H1 (cell line): Measurements from ENCODE around the gene UMODL1. TPM values are rescaled to one million over a fixed set of nuclear protein-coding genes. Genes with fewer than 3 reads are reported as not detected.

Source experiments
- CTCF ChIA-PET: fragments of 300-600 bp; sonication (Branson Sonifier 250); formaldehyde crosslinking; loops from one replicate; lab custom pipeline; 2021; ENCODE audit not compliant: partially characterized antibody; lab: Charles Lee
- POLR2A ChIA-PET: fragments of 300-600 bp; sonication (Branson Sonifier 250); formaldehyde crosslinking; loops from one replicate; lab custom pipeline; 2021; ENCODE audit warnings: inconsistent platforms; ENCODE audit not compliant: partially characterized antibody; lab: Charles Lee
- DNase-seq, 2 experiments: peaks; one replicate each; pipeline versions ENCODE4 v3.0.0 to v3.0.0-alpha.2; 2010 to 2022; ENCODE audit warnings: low spot score in 2 of 2, low read depth in 1 of 2, mixed read lengths in 1 of 2
- FAIRE-seq: peaks from 2 replicates; lab custom pipeline; 2011; peaks lifted over from hg19 to GRCh38; lab: Jason Lieb, UNC
- H2AFZ ChIP-seq: 2 replicates; pipeline ENCODE4 v1.8.1; 2012; ENCODE audit warnings: low read length, inconsistent platforms
- H2AK5ac ChIP-seq: 2 replicates; pipeline ENCODE4 v1.6.1; 2013; ENCODE audit warnings: low read depth, low read length
- H2BK120ac ChIP-seq: replicated peaks from 2 replicates; pipeline ENCODE3; 2013; ENCODE audit warnings: low read depth, low read length, inconsistent platforms
- H2BK12ac ChIP-seq: 2 replicates; pipeline ENCODE4 v1.6.1; 2013; ENCODE audit warnings: low read depth, low read length
- H2BK15ac ChIP-seq: 2 replicates; pipeline ENCODE4 v1.6.1; 2013; ENCODE audit warnings: low read length
- H2BK20ac ChIP-seq: 2 replicates; pipeline ENCODE4 v1.6.1; 2013; ENCODE audit warnings: low read length
- H2BK5ac ChIP-seq: 2 replicates; pipeline ENCODE4 v1.6.1; 2013; ENCODE audit warnings: low read depth, low read length
- H3K14ac ChIP-seq: 2 replicates; pipeline ENCODE4 v1.6.1; 2013; ENCODE audit warnings: inconsistent platforms; ENCODE audit not compliant: insufficient read length
- H3K18ac ChIP-seq: 2 replicates; pipeline ENCODE4 v1.6.1; 2013; ENCODE audit warnings: low read length; ENCODE audit errors: extremely low read depth
- H3K23ac ChIP-seq: 2 replicates; pipeline ENCODE4 v1.6.1; 2013; ENCODE audit warnings: inconsistent platforms; ENCODE audit not compliant: insufficient read length
- H3K23me2 ChIP-seq: 2 replicates; pipeline ENCODE4 v1.6.1; 2013; ENCODE audit warnings: low read depth, low read length
- H3K27ac ChIP-seq: 2 replicates; pipeline ENCODE4 v1.6.1; 2011; ENCODE audit warnings: low read depth, low read length, inconsistent platforms
- H3K27me3 ChIP-seq, 4 experiments: replicated peaks in 1 of 4; 1 replicate in 1 of 4; 2 replicates in 3 of 4; pipeline versions ENCODE4 v1.6.1 to v1.8.1; 2011 to 2013; ENCODE audit warnings: low read length in 3 of 4, mild to moderate bottlenecking in 3 of 4, inconsistent platforms in 2 of 4, mixed read lengths in 2 of 4, moderate library complexity in 1 of 4; ENCODE audit not compliant: control insufficient read depth in 3 of 4, insufficient read depth in 3 of 4; ENCODE audit errors: extremely low read depth in 1 of 4
- H3K36me3 ChIP-seq, 4 experiments: 2 replicates each; pipeline versions ENCODE4 v1.6.1 to v1.8.1; 2011 to 2013; ENCODE audit warnings: mild to moderate bottlenecking in 4 of 4, low read length in 3 of 4, moderate library complexity in 2 of 4, control low read depth in 1 of 4, inconsistent platforms in 1 of 4; ENCODE audit not compliant: insufficient read depth in 4 of 4, control insufficient read depth in 2 of 4
- H3K4ac ChIP-seq: replicated peaks from 2 replicates; pipeline ENCODE3; 2013; ENCODE audit warnings: low read length, low read depth, mixed read lengths, inconsistent platforms; ENCODE audit not compliant: insufficient read length
- H3K4me1 ChIP-seq, 4 experiments: replicated peaks in 1 of 4; 1 replicate in 1 of 4; 2 replicates in 3 of 4; pipeline versions ENCODE4 v1.6.1 to v1.8.1; 2011 to 2013; ENCODE audit warnings: low read length in 3 of 4, inconsistent platforms in 2 of 4, mixed read lengths in 1 of 4; ENCODE audit not compliant: insufficient read depth in 4 of 4, control insufficient read depth in 3 of 4
- H3K4me2 ChIP-seq, 2 experiments: 2 replicates each; pipeline versions ENCODE4 v1.6.1 to v1.8.1; 2011 to 2013; ENCODE audit warnings: low read depth in 2 of 2, low read length in 2 of 2, control low read depth in 1 of 2, inconsistent platforms in 1 of 2, mild to moderate bottlenecking in 1 of 2; ENCODE audit not compliant: insufficient read depth in 1 of 2
- H3K4me3 ChIP-seq, 4 experiments: fragments of 200-600, 300-600 bp in 1 of 4; sonication (generic), shearing (Covaris generic), sonication (Bioruptor Twin) in 1 of 4; 2 replicates each; pipeline versions ENCODE4 v1.5.1 to v1.8.1; 2011 to 2016; ENCODE audit warnings: low read length in 4 of 4, low read depth in 3 of 4, control low read depth in 2 of 4, inconsistent platforms in 2 of 4, mild to moderate bottlenecking in 2 of 4, mixed read lengths in 1 of 4, moderate library complexity in 1 of 4; ENCODE audit not compliant: insufficient read depth in 2 of 4; ENCODE audit errors: extremely low read depth in 1 of 4
- H3K56ac ChIP-seq: replicated peaks from 2 replicates; pipeline ENCODE3; 2013; ENCODE audit warnings: low read depth, mild to moderate bottlenecking, mixed read lengths, low read length, inconsistent platforms; ENCODE audit not compliant: insufficient read length
- H3K79me1 ChIP-seq: 2 replicates; pipeline ENCODE4 v1.6.1; 2013; ENCODE audit warnings: low read depth, low read length, control low read depth
- H3K79me2 ChIP-seq, 2 experiments: 2 replicates each; pipeline versions ENCODE4 v1.6.1 to v1.8.1; 2012 to 2013; ENCODE audit warnings: low read length in 2 of 2, mild to moderate bottlenecking in 2 of 2, inconsistent platforms in 1 of 2; ENCODE audit not compliant: insufficient read depth in 2 of 2, control insufficient read depth in 1 of 2
- H3K9ac ChIP-seq, 4 experiments: replicated peaks in 1 of 4; 1 replicate in 1 of 4; 2 replicates in 3 of 4; pipeline versions ENCODE4 v1.6.1 to v1.8.1; 2011 to 2013; ENCODE audit warnings: low read depth in 3 of 4, low read length in 3 of 4, control low read depth in 2 of 4, mild to moderate bottlenecking in 2 of 4, moderate library complexity in 2 of 4, inconsistent platforms in 1 of 4; ENCODE audit errors: extremely low read depth in 1 of 4
- H3K9me3 ChIP-seq, 2 experiments: 2 replicates each; pipeline versions ENCODE4 v1.6.1 to v1.8.1; 2012 to 2013; ENCODE audit warnings: mild to moderate bottlenecking in 2 of 2, moderate library complexity in 2 of 2, control low read depth in 1 of 2, inconsistent platforms in 1 of 2, low read depth in 1 of 2, low read length in 1 of 2, mixed read lengths in 1 of 2; ENCODE audit not compliant: insufficient read depth in 2 of 2
- H4K20me1 ChIP-seq, 2 experiments: replicated peaks in 1 of 2; 2 replicates each; pipeline versions ENCODE3 to v1.8.1; 2011 to 2013; ENCODE audit warnings: inconsistent platforms in 2 of 2, low read length in 2 of 2, mild to moderate bottlenecking in 1 of 2; ENCODE audit not compliant: insufficient read depth in 2 of 2, control insufficient read depth in 1 of 2
- H4K5ac ChIP-seq: 2 replicates; pipeline ENCODE4 v1.6.1; 2013; ENCODE audit warnings: low read length, low read depth, mixed read lengths, inconsistent platforms; ENCODE audit not compliant: insufficient read length
- H4K8ac ChIP-seq: 2 replicates; pipeline ENCODE4 v1.8.0; 2013; ENCODE audit warnings: mild to moderate bottlenecking, moderate library complexity, low read length, inconsistent platforms; ENCODE audit not compliant: insufficient read depth; ENCODE audit errors: extremely low read depth
- H4K91ac ChIP-seq: replicated peaks from 2 replicates; pipeline ENCODE3; 2013; ENCODE audit warnings: low read length, mixed read lengths, inconsistent platforms; ENCODE audit not compliant: insufficient read length
- CREB1 ChIP-seq: IDR thresholded peaks from 2 replicates; pipeline ENCODE4 v1.6.1; 2012; ENCODE audit warnings: inconsistent platforms
- EP300 ChIP-seq, 2 experiments: IDR thresholded peaks; 1 replicate in 1 of 2; 2 replicates in 1 of 2; pipeline ENCODE4 v1.6.1; 2011 to 2012; ENCODE audit warnings: low read depth in 2 of 2, low read length in 2 of 2, mild to moderate bottlenecking in 2 of 2, borderline replicate concordance in 1 of 2, inconsistent platforms in 1 of 2, moderate library complexity in 1 of 2
- JUND ChIP-seq: IDR thresholded peaks from 2 replicates; pipeline ENCODE4 v1.6.1; 2011; ENCODE audit warnings: mild to moderate bottlenecking, improper control_type of control experiment, low read length
- NANOG ChIP-seq: IDR thresholded peaks from 2 replicates; pipeline ENCODE4 v1.6.1; 2011; ENCODE audit warnings: low read length, low read depth, mild to moderate bottlenecking, inconsistent platforms; ENCODE audit not compliant: insufficient read depth, poor library complexity, severe bottlenecking
- NRF1 ChIP-seq: IDR thresholded peaks from 2 replicates; pipeline ENCODE4 v1.6.1; 2011; ENCODE audit warnings: mild to moderate bottlenecking, low read depth, low read length, improper control_type of control experiment
- POLR2A ChIP-seq, 2 experiments: IDR thresholded peaks; 1 replicate in 1 of 2; 2 replicates in 1 of 2; pipeline ENCODE4 v1.6.1; 2011; ENCODE audit warnings: low read depth in 2 of 2, low read length in 2 of 2, mild to moderate bottlenecking in 2 of 2; ENCODE audit errors: control extremely low read depth in 1 of 2
- POLR2AphosphoS5 ChIP-seq: IDR thresholded peaks from 2 replicates; pipeline ENCODE4 v1.6.1; 2011; ENCODE audit warnings: low read depth, low read length
- RBBP5 ChIP-seq: IDR thresholded peaks from 2 replicates; pipeline ENCODE4 v1.7.1; 2012; ENCODE audit warnings: low read depth, mild to moderate bottlenecking, inconsistent platforms, low read length, moderate library complexity, borderline replicate concordance
- SIRT6 ChIP-seq: IDR thresholded peaks from one replicate; pipeline ENCODE4 v1.7.1; 2012; ENCODE audit warnings: low read length, inconsistent platforms
- SP2 ChIP-seq: IDR thresholded peaks from 2 replicates; pipeline ENCODE4 v1.6.1; 2012; ENCODE audit warnings: mild to moderate bottlenecking, low read length, inconsistent platforms
- SRF ChIP-seq: IDR thresholded peaks from 2 replicates; pipeline ENCODE4 v1.6.1; 2011; ENCODE audit warnings: mild to moderate bottlenecking, low read depth, low read length, moderate library complexity
- TAF7 ChIP-seq: optimal IDR thresholded peaks from 2 replicates; pipeline ENCODE3; 2011; ENCODE audit warnings: low read depth, mild to moderate bottlenecking, inconsistent platforms, low read length, moderate library complexity, borderline replicate concordance
- TCF12 ChIP-seq: IDR thresholded peaks from 2 replicates; pipeline ENCODE4 v1.6.1; 2011; ENCODE audit warnings: low read depth, mild to moderate bottlenecking, low read length
- TEAD4 ChIP-seq: IDR thresholded peaks from 2 replicates; pipeline ENCODE4 v1.6.1; 2012; ENCODE audit warnings: low read depth, low read length, inconsistent platforms, mixed read lengths
- WGBS, 2 experiments: shearing (Covaris generic) in 1 of 2; methylation state at CpG; one replicate each; pipeline versions ENCODE4 v1.1.6 to v1.1.7; 2013 to 2015; ENCODE audit warnings: low lambda C conversion rate in 2 of 2, mixed read lengths in 2 of 2, inconsistent platforms in 1 of 2, low coverage in 1 of 2, missing lambda C conversion rate in 1 of 2; ENCODE audit not compliant: insufficient replicate concordance in 2 of 2, insufficient coverage in 1 of 2, insufficient read length in 1 of 2; ENCODE audit errors: extremely low coverage in 1 of 2, missing lambda C conversion rate in 1 of 2; 5-methylcytosine and 5-hydroxymethylcytosine counted together
- polyA plus RNA-seq, 7 experiments: library from polyadenylated mRNA; depleted of rRNA in 3 of 7; stranded (reverse) in 5 of 7; unstranded in 2 of 7; fragments of >200 nt in 5 of 7; fragments of 200-250 nt in 2 of 7; gene quantifications; 1 replicate in 5 of 7; 2 replicates in 1 of 7; 4 replicates in 1 of 7; pipeline versions ENCODE4 v1.2.1 to v1.2.3, GENCODE V29; 2011 to 2013; ENCODE audit warnings: missing spikeins in 2 of 7, mixed read lengths in 2 of 7
- total RNA-seq: library from RNA; stranded (reverse); fragmentation: NEBNext Ultra II Directional; extraction: Animal tissue kit (Norgen Biotek cat#: 25700); gene quantifications from 2 replicates; pipeline ENCODE4 v1.2.1, GENCODE V29; 2021

The UMODL1 gene
- total and polyA plus RNA-seq, 2 of the 8 experiments (the other 6 are each of a cell fraction or from before 2014, with no cell fraction given): not detected

- Histone ChIP-seq H3K4me3 (peak overlapping the region in 1 of 4 experiments; percentile 3; a peak in 1 of 8 replicates), H2AK5ac (no peak overlapping the region; the same call in 1 of the 2 replicates), H3K4ac (no peak overlapping the region), H4K8ac (no peak overlapping the region), H3K9ac (no peak overlapping the region; a peak in 1 of 7 replicates), H3K23ac (no peak overlapping the region), H3K27ac (no peak overlapping the region), H2BK5ac (no peak overlapping the region), H2BK20ac (no peak overlapping the region), H3K18ac (no peak overlapping the region; the same call in 1 of the 2 replicates), H3K79me2 (no peaks in the 10 kb centered on the region), H4K5ac (no peak overlapping the region), H2BK15ac (no peak overlapping the region), H2BK12ac (0 out of 2 replicates have a peak overlapping the region, but pooled peaks have one; percentile 5), H4K20me1 (no peaks in the 10 kb centered on the region), H3K4me2 (peak overlapping the region; percentile 36 to 40; a peak in 2 of 4 replicates), H3K79me1 (no peaks in the 10 kb centered on the region), H3K4me1 (peaks cover 2 to 11% (median 5%) of the 10 kb centered on the region in 4 experiments; a peak in 6 of 7 replicates), H3K27me3 (no peaks in the 10 kb centered on the region; a peak in 3 of 7 replicates), H3K56ac (no peak overlapping the region), H3K9me3 (no peaks in the 10 kb centered on the region), H2AFZ (no peak overlapping the region), H3K23me2 (no peaks in the 10 kb centered on the region; the same call in 1 of the 2 replicates), H2BK120ac (no peak overlapping the region), H3K36me3 (no peaks in the 10 kb centered on the region), H3K14ac (no peak overlapping the region), H4K91ac (no peak overlapping the region)
- WGBS, 2 experiments: 70% methylated on average over 20 of the region's 20 CpGs; no CpG with 5 or more reads in 1 of the 2 experiments
- CTCF ChIA-PET: interaction anchor here (1.0 to 1.5 kb wide), 2 partner anchors 96 to 124 kb away, joined by 3 to 5 read pairs; no protein-coding TSS in a partner anchor
- DNase-seq (no peak), FAIRE-seq (no peak)
- TF ChIP-seq POLR2A (IDR thresholded peaks at IDR 0.05; ENCODE audit: control extremely low read depth in 1 of 2, low read depth in 2 of 2, low read length in 2 of 2): no peak
- TF ChIP-seq EP300 (IDR thresholded peaks at IDR 0.05; ENCODE audit: borderline replicate concordance in 1 of 2, low read depth in 2 of 2, low read length in 2 of 2): no peak
- TF ChIP-seq TEAD4: no peak
- TF ChIP-seq TAF7: no peak
- TF ChIP-seq SP2: no peak
- TF ChIP-seq RBBP5: no peak
- no peak for TF ChIP-seq SRF
- no peak for TF ChIP-seq JUND
- TF ChIP-seq TCF12: no peak
- TF ChIP-seq SIRT6: no peak
- no peak for TF ChIP-seq POLR2AphosphoS5
- no peak for TF ChIP-seq NANOG
- TF ChIP-seq CREB1: no peak; the same call in 1 of the 2 replicates
- no peak for TF ChIP-seq NRF1
- POLR2A ChIA-PET: no interaction called here
Measured at GRCh38 chr21:42021371-42022090, 49.6 kb upstream of the UMODL1 start.
